Stomach (tissue), 4 donors: Measurements from ENCODE around the gene SMG5.

Experiments
- CTCF ChIP-seq, 7 experiments: fragments of 450-650 bp in 4 of 7; fragments of 200-600 bp in 3 of 7; sonication (generic) in 3 of 7; IDR thresholded peaks; one replicate each; pipeline ENCODE4 v1.5.1; 2016 to 2019; ENCODE audit warnings: antibody characterized with exemption in 7 of 7, control low read depth in 2 of 7, mild to moderate bottlenecking in 1 of 7
- POLR2A ChIP-seq, 4 donors: fragments of 450-650 bp; IDR thresholded peaks; one replicate each; pipeline ENCODE4 v1.6.1; 2016; ENCODE audit warnings: antibody characterized with exemption in 4 of 4, control low read depth in 2 of 4, mild to moderate bottlenecking in 1 of 4, moderate library complexity in 1 of 4

- TF ChIP-seq CTCF (IDR thresholded peaks at IDR 0.05) (no peak), POLR2A (IDR thresholded peaks at IDR 0.05) (no peak)
These were observed 22.6 kb upstream of the SMG5 start for GRCh38 chr1:156305215-156305614.
